Esophagus squamous epithelium (tissue), 5 donors: ENCODE results near the gene ARAP1. TPM values are rescaled to one million over a fixed set of nuclear protein-coding genes. Genes with fewer than 3 reads are reported as not detected.

ENCODE experiments used
- DNase-seq: peaks from one replicate; lab custom pipeline; 2025; lab: John Stamatoyannopoulos, UW
- H3K27ac ChIP-seq, 4 donors: fragments of 200-600 bp; sonication (generic); one replicate each; pipeline ENCODE4 v1.5.1; 2016 to 2019; ENCODE audit warnings: mild to moderate bottlenecking in 1 of 4
- H3K27me3 ChIP-seq, 4 donors: fragments of 200-600 bp; sonication (generic); 1 replicate in 3 of 4; 2 replicates in 1 of 4; pipeline versions ENCODE4 v1.5.1 to v1.6.0; 2017 to 2021; ENCODE audit warnings: antibody characterized with exemption in 1 of 4
- H3K36me3 ChIP-seq, 3 donors: fragments of 200-600 bp; sonication (generic); one replicate each; pipeline ENCODE4 v1.5.1; 2016 to 2019
- H3K4me1 ChIP-seq, 3 donors: fragments of 200-600 bp; sonication (generic); one replicate each; pipeline ENCODE4 v1.5.1; 2017 to 2019
- H3K4me3 ChIP-seq, 4 donors: fragments of 200-600 bp; sonication (generic); 1 replicate in 3 of 4; 2 replicates in 1 of 4; pipeline ENCODE4 v1.5.1; 2016 to 2019; ENCODE audit warnings: mild to moderate bottlenecking in 2 of 4, moderate library complexity in 1 of 4
- H3K9me3 ChIP-seq, 3 donors: fragments of 200-600 bp; sonication (generic); one replicate each; pipeline ENCODE4 v1.5.1; 2016 to 2019
- POLR2A ChIP-seq, 4 donors: fragments of 450-650 bp; IDR thresholded peaks; one replicate each; pipeline ENCODE4 v1.6.1; 2017; ENCODE audit warnings: antibody characterized with exemption in 4 of 4, mild to moderate bottlenecking in 4 of 4, moderate library complexity in 3 of 4
- WGBS, 2 donors: methylation state at CpG; one replicate each; pipeline ENCODE4 v1.1.5; 2018; 5-methylcytosine and 5-hydroxymethylcytosine counted together
- intact Hi-C: fragments of 100-400 bp; cut with DNase I; formaldehyde crosslinking; loops from one replicate; pipeline ENCODE4 v1.15.0; 2022
- total RNA-seq, 4 donors: library from RNA; depleted of rRNA; stranded (reverse); fragments of >200 nt; gene quantifications; one replicate each; pipeline ENCODE4 v1.1.0, GENCODE V29; 2016
- TF ChIP-seq, protein P1 (sequence below), 6 experiments: fragments of 450-650 bp in 4 of 6; fragments of 200-600 bp in 2 of 6; sonication (generic) in 2 of 6; IDR thresholded peaks; one replicate each; pipeline ENCODE4 v1.5.1; 2016 to 2019; ENCODE audit warnings: antibody characterized with exemption in 6 of 6, mild to moderate bottlenecking in 4 of 6, moderate library complexity in 4 of 6
- donor health status: DM: yes; HTN: yes; CAD: no.

ARAP1 gene
- total RNA-seq, 4 donors from 2014 or later: 37.8 to 114 (median 70.6) TPM

DNA sequence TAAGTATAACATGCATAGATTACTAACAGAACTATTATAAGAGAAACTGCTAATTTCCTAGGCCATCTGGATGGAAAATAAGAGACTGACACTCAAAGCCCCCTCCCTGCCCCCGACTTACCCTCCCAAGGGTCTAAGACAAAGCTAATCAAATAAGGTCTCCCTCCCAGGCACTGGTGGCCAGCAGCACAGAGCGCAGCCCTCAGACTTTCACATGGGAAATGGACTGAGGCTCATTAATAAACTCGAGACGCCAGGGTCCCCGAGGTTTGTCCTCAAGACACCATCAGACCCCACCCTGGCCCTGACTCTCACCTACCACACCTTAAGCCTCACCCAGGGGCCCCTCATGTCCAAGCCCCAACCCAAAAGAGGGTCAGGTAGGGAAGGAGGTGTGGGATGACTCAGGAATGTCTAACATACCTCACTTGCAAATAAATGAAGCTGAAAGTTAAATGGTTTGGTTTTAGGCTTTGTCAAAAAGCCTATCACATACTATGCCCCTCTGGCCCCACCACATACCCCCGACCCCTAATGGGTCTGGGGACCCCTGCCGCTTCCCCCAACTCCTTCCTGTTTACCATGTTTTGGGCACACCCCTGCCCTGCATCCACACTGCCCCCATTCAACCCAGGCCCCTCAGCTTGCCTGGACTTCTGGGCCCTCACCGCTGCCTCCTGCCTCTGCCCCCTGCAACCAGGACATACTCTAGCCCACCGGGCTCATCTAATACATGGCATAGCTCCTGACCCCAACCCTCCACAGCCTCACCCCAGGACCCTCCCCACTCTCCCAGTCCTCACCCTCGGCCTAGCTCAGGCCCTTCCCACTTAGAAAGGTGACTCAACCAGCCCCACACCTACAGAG lies 11.4 kb downstream of the ARAP1 start:
- no peaks in the 10 kb centered on the region for H3K9me3 ChIP-seq
- H3K4me3 ChIP-seq: no peak overlapping the region
- 63 to 71% methylated on average over 6 to 9 of the region's 10 CpGs for WGBS, 2 donors
- no peak for DNase-seq
- H3K4me1 ChIP-seq: peaks cover 37 to 89% (median 58%) of the 10 kb centered on the region in 3 donors
- peak overlapping the region; percentile 11 to 48 (median 44) for H3K27ac ChIP-seq
- no peaks in the 10 kb centered on the region for H3K27me3 ChIP-seq
- intact Hi-C loops: no loop called here
- TF ChIP-seq, protein P1, sequence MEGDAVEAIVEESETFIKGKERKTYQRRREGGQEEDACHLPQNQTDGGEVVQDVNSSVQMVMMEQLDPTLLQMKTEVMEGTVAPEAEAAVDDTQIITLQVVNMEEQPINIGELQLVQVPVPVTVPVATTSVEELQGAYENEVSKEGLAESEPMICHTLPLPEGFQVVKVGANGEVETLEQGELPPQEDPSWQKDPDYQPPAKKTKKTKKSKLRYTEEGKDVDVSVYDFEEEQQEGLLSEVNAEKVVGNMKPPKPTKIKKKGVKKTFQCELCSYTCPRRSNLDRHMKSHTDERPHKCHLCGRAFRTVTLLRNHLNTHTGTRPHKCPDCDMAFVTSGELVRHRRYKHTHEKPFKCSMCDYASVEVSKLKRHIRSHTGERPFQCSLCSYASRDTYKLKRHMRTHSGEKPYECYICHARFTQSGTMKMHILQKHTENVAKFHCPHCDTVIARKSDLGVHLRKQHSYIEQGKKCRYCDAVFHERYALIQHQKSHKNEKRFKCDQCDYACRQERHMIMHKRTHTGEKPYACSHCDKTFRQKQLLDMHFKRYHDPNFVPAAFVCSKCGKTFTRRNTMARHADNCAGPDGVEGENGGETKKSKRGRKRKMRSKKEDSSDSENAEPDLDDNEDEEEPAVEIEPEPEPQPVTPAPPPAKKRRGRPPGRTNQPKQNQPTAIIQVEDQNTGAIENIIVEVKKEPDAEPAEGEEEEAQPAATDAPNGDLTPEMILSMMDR (IDR thresholded peaks at IDR 0.05): no peak
- no peak for TF ChIP-seq POLR2A (IDR thresholded peaks at IDR 0.05)
- no peaks in the 10 kb centered on the region for H3K36me3 ChIP-seq

DNA sequence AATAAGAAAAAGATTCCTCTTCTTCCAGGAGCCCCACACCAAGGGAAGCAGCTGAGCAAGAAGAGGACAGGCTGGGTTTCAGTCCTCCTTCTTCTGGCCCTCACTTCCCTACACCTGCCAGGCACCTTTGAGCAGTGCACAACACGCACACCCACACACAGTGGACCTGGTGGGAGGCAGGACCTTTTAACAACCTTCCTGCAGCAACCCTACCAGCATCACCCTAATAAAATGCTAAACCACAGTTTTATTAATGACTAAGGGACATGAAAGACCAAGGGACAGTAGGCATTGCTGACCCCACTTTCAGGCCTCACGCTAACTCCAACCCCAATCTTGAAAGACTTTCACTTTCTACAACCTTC lies 12.2 kb downstream of the ARAP1 start:
- TF ChIP-seq POLR2A (IDR thresholded peaks at IDR 0.05): no peak
- TF ChIP-seq, protein P1 (IDR thresholded peaks at IDR 0.05): no peak
- peak overlapping the region; percentile 4 to 86 (median 44) for H3K27ac ChIP-seq
- H3K4me1 ChIP-seq: peaks cover 37 to 94% (median 59%) of the 10 kb centered on the region in 3 donors
- H3K9me3 ChIP-seq: no peaks in the 10 kb centered on the region
- H3K4me3 ChIP-seq: no peak overlapping the region
- no peaks in the 10 kb centered on the region for H3K36me3 ChIP-seq
- 79 to 86% methylated on average over 2 of the region's 2 CpGs for WGBS, 2 donors
- intact Hi-C loops: no loop called here
- DNase-seq: no peak
- H3K27me3 ChIP-seq: no peaks in the 10 kb centered on the region

- no peak overlapping the region for H3K4me3 ChIP-seq
Observed at GRCh38 chr11:72739240-72740059, 12.8 kb downstream of the ARAP1 start.

DNA sequence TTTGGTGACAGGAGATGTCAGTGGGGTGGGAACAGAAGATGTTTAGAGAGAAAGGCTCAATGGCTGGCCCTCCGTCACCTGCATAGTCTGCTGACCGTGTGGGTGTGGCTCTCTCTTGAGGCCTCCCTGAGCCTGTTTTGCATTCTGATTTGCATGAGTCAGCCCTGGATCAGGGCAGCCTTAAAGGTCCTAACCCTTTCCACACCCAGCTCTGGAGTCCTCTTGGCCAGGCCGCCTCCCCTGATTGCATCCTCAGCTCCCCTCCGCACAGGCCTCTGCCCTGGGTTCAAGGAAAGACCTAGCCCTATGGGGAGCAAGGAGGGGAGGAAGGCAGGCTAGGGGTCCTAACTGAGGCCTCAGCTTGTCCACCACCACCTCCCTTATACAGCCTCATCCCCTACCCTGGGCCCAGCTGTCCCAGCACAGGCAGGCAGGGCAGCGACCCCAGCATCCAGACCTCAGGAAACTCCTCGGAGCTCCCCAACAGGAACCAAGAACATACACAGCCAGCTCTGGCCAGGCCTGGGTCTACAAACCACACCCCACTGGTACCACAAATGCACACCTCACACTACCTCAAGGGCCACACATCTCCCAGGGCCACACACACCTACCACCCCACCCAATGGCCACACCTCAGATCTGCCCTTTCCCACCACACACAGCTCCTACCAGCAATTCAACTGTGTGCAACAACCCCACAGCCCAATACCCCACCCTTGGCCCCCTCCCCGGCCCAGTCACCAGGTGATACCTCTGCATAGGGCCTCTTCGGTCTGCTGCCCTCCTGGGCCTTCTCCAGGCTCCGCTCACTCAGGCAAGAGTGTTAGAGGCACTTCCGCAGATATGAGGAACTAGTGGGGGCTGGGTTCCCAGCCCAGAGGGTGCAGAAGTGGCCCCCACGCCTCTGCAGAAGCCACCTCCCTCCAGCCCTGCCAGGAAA lies 13.7 kb downstream of the ARAP1 start:
- H3K27me3 ChIP-seq: no peaks in the 10 kb centered on the region
- H3K9me3 ChIP-seq: no peaks in the 10 kb centered on the region
- peak; percentile 42 for DNase-seq
- no peaks in the 10 kb centered on the region for H3K36me3 ChIP-seq
- peaks cover 37 to 80% (median 51%) of the 10 kb centered on the region in 3 donors for H3K4me1 ChIP-seq
- peak overlapping the region; percentile 57 to 86 (median 70) for H3K27ac ChIP-seq
- WGBS, 2 donors: 68 to 81% methylated on average over 2 to 4 of the region's 11 CpGs
- peak overlapping the region in 3 of 4 donors; percentile 1 to 45 (median 18) for H3K4me3 ChIP-seq
- TF ChIP-seq, protein P1 (IDR thresholded peaks at IDR 0.05): no peak
- peak in 1 of 4 donors; percentile 42 for TF ChIP-seq POLR2A (IDR thresholded peaks at IDR 0.05)
- intact Hi-C loops: no loop called here

More at GRCh38 chr11:72739240-72740059, 12.8 kb downstream of the ARAP1 start:
- Histone ChIP-seq H3K36me3 (no peaks in the 10 kb centered on the region), H3K27me3 (no peaks in the 10 kb centered on the region), H3K27ac (peak overlapping the region; percentile 13 to 86 (median 54)), H3K4me1 (peaks cover 37 to 88% (median 55%) of the 10 kb centered on the region in 3 donors), H3K9me3 (no peaks in the 10 kb centered on the region)
- WGBS, 2 donors: 69 to 91% methylated on average over 6 of the region's 10 CpGs
- intact Hi-C loops: no loop called here
- no peak for DNase-seq
- TF ChIP-seq, protein P1 (IDR thresholded peaks at IDR 0.05): no peak
- no peak for TF ChIP-seq POLR2A (IDR thresholded peaks at IDR 0.05)
